Muscle layer of duodenum (tissue), 2 donors: ENCODE measurements around the gene TMEM154.
A peak's percentile ranks its signal among the peaks of the same experiment; 100 is the strongest.

ENCODE experiments used
- H3K27ac ChIP-seq: one replicate; pipeline ENCODE4 v1.7.0; 2013; ENCODE audit warnings: mild to moderate bottlenecking, low read length
- H3K27me3 ChIP-seq: one replicate; pipeline ENCODE4 v1.7.0; 2013; ENCODE audit warnings: low read depth, mild to moderate bottlenecking, control low read depth, low read length
- H3K36me3 ChIP-seq, 2 donors: one replicate each; pipeline ENCODE4 v1.7.0; 2013; ENCODE audit warnings: low read length in 2 of 2, control low read depth in 1 of 2, mild to moderate bottlenecking in 1 of 2; ENCODE audit not compliant: insufficient read depth in 2 of 2, control insufficient read depth in 1 of 2
- H3K4me1 ChIP-seq, 2 donors: one replicate each; pipeline ENCODE4 v1.7.0; 2013; ENCODE audit warnings: low read length in 2 of 2, mild to moderate bottlenecking in 2 of 2, control low read depth in 1 of 2, moderate library complexity in 1 of 2; ENCODE audit not compliant: insufficient read depth in 2 of 2, control insufficient read depth in 1 of 2
- H3K4me3 ChIP-seq, 2 donors: one replicate each; pipeline ENCODE4 v1.7.0; 2013; ENCODE audit warnings: low read length in 2 of 2, low read depth in 1 of 2, mild to moderate bottlenecking in 1 of 2
- H3K9me3 ChIP-seq, 2 donors: one replicate each; pipeline ENCODE4 v1.7.0; 2013; ENCODE audit warnings: low read length in 2 of 2, control low read depth in 1 of 2, mild to moderate bottlenecking in 1 of 2; ENCODE audit not compliant: control insufficient read depth in 1 of 2
- donor health status: healthy.

TMEM154 gene, protein sequence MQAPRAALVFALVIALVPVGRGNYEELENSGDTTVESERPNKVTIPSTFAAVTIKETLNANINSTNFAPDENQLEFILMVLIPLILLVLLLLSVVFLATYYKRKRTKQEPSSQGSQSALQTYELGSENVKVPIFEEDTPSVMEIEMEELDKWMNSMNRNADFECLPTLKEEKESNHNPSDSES

DNA sequence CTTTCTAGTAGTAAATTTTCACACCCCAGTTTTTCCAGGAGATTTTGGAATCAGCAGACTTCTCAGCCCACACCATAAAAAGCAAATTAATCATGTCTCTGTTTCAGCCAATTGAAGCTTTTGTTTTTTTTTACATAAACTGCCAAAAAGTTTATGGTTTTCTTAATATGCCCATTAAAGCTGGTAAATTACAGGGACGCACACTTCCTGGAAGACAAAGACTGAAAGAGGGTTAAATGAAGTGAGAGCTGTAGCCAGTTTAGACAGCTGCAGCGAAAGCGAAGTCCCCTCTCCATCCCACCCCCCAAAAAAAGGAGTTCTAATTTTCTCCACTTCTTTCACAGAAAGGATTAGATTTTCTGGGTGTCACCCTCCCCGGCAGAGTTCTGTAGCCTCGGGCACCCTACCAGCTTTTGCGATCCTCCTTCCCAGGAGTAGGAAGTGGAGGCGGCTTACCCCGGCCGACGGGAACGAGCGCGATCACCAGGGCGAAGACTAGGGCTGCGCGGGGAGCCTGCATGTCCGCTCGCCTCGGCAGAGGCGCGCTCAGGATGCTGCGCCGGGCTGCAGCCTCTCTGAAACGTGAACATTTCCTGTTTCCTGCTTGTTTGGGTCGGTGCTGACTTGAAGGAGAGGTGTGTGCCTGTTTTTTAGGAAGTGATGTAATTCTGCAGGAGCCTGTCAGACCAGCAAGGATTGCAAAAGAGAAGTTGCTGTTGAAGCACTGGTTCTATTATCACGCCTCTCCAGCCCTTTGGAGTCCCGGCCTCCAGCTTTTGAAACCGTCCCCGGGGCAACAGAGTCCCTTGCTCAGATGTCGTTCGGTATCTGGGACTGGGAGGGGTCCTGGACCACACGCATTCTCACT lies at the start of gene TMEM154:
TMEM154 (minus strand) TSS at position 584 of the 868 bp plus-strand sequence; CDS start at position 520, 64 bp downstream.
- H3K27ac ChIP-seq = peak within 1 kb of the TSS; percentile 3
- no peaks in the 10 kb centered on the region for H3K36me3 ChIP-seq
- H3K9me3 ChIP-seq = no peaks in the 10 kb centered on the region
- no peaks in the 10 kb centered on the region for H3K4me1 ChIP-seq
- H3K4me3 ChIP-seq = peak within 1 kb of the TSS; percentile 63 to 78
- H3K27me3 ChIP-seq = no peaks in the 10 kb centered on the region

DNA sequence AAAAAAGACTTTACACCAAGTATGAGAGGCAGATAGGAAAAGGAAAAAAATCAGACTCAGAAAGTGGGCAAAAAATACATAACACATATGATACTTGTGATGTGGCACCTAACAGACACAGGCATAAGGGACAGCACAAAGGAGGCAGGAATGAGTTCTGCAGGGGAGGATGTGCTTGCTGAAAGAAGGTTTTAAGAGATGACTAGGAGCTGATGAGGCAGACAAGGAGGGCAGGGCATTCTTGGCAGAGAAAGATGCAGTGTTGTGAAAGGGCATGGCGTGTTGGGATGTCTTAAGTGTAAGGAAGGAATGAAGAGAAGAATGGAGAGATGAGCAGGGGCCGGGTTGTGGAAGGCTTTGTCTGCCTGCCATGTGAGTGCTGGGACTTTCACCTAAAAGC lies 49.7 kb upstream of the TMEM154 start:
- Histone ChIP-seq H3K4me3 (no peak overlapping the region), H3K36me3 (no peaks in the 10 kb centered on the region), H3K9me3 (no peaks in the 10 kb centered on the region), H3K4me1 (no peaks in the 10 kb centered on the region), H3K27me3 (no peaks in the 10 kb centered on the region), H3K27ac (no peak overlapping the region)

DNA sequence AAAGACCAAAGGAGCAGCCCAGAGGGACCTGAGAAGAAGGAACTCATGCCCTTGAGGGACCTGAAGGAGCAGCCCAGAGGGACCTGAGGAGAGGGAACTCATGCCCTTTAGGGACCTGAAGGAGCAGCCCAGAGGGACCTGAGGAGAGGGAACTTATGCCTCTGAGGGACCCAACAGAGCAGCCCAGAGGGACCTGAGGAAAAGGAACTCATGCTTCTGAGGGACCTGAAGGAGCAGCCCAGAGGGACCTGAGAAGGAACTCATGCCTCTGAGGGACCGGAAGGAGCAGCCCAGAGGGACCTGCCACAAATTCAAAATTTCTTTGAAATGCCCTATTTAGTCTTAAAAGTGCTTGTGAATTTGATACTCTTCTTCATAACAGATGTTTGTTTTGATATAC lies 48.5 kb upstream of the TMEM154 start:
- no peaks in the 10 kb centered on the region for H3K9me3 ChIP-seq
- H3K4me3 ChIP-seq = no peak overlapping the region
- H3K27ac ChIP-seq = no peak overlapping the region
- no peaks in the 10 kb centered on the region for H3K36me3 ChIP-seq
- H3K27me3 ChIP-seq = no peaks in the 10 kb centered on the region
- H3K4me1 ChIP-seq = no peaks in the 10 kb centered on the region

DNA sequence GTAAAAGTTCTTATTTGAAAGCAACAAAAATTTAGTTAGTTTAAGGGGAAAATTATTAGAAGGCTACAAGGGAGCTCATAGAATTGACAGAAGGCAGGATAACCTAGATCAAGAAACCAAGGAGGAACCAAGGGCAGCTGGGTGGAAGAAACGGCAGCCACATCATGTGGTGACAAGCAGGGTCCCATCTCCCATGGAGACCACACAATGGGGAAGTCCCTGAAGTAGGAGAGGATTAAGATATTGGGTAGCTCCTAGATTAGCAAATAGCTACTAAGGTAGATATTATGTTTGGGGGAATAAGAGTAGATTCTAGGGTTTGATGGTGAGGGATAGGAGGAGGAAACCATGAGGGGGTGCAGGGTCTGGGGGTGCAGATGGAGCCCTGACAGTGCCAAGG lies 48.0 kb upstream of the TMEM154 start:
- H3K36me3 ChIP-seq = no peaks in the 10 kb centered on the region
- no peaks in the 10 kb centered on the region for H3K9me3 ChIP-seq
- H3K27me3 ChIP-seq = no peaks in the 10 kb centered on the region
- no peak overlapping the region for H3K4me3 ChIP-seq
- H3K4me1 ChIP-seq = no peaks in the 10 kb centered on the region
- H3K27ac ChIP-seq = no peak overlapping the region

DNA sequence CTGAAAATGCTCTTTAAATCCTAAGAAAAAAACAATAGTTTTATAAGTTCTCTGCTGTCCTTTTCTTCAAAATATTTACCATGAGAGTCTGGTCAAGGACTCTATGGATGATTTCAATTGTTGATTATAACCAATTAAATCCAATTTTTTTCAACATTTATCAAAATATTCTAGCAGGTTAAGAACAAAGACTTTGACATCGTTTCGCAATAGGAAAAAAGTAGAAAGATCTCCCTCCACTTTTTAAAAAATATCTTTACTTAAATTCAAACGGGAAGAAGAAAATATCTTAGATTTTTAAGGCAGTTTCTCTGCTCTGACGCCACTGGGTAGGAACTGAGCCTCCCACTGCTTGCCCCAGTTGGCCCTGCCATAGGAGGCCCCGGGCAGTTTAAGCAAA lies 44.7 kb upstream of the TMEM154 start:
- Histone ChIP-seq H3K4me3 (no peak overlapping the region), H3K27ac (no peak overlapping the region), H3K9me3 (no peaks in the 10 kb centered on the region), H3K4me1 (no peaks in the 10 kb centered on the region), H3K36me3 (no peaks in the 10 kb centered on the region), H3K27me3 (no peaks in the 10 kb centered on the region)

DNA sequence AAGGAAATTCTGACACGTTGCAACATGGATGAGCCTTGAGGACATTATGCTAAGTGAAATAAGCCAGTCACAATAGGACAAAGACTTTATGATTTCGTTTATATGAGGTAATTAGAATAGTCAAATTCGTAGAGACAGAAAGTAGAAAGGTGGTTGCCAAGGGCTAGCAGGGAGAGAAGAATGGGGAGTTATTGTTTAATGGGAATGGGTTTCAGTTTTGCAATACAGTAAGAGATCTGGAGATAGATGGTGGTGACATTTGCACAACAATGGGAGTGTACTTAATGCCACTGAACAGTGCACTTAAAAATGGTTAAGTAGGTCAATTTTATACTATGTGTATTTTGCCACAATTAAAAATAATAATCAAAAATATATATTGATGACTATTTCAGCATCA lies 43.4 kb upstream of the TMEM154 start:
- Histone ChIP-seq H3K27me3 (no peaks in the 10 kb centered on the region), H3K4me3 (no peak overlapping the region), H3K36me3 (no peaks in the 10 kb centered on the region), H3K27ac (no peak overlapping the region), H3K4me1 (no peaks in the 10 kb centered on the region), H3K9me3 (no peaks in the 10 kb centered on the region)

DNA sequence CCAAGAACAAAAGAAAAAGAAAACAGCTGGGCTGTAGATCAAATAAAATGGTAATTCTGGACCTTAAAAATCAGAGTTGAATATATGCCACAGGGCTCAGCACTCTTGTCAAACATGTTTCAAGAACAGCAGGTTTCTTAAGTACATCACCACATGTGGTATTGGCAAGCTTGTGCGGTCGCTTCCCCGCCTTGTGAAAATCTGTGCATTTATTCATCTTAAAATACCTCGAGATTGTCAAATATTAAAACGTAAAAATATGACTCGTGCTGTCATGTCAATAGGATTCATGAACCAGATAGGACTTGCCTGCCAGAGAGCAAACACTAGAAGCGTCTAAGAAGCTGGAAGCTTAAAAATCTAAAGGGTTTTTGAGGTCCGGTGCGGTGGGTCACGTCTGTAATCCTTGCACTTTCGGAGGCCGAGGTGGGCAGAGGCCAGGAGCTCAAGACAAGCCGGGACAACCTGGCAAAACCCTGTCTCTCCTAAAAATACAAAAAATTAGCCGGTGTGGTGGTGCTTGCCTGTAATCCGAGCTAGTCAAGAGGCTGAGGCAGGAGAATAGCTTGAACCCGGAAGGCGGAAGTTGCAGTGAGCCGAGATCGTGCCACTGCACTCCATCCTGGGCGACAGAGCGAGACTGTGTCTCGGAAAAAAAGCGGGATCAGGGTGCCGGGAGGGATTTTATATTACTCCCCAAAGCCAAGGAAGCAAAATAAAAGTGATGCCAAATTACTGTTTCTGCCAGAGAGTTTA lies 40.2 kb upstream of the TMEM154 start:
- Histone ChIP-seq H3K9me3 (no peaks in the 10 kb centered on the region), H3K27ac (no peak overlapping the region), H3K36me3 (no peaks in the 10 kb centered on the region), H3K4me1 (no peaks in the 10 kb centered on the region), H3K4me3 (no peak overlapping the region), H3K27me3 (no peaks in the 10 kb centered on the region)

DNA sequence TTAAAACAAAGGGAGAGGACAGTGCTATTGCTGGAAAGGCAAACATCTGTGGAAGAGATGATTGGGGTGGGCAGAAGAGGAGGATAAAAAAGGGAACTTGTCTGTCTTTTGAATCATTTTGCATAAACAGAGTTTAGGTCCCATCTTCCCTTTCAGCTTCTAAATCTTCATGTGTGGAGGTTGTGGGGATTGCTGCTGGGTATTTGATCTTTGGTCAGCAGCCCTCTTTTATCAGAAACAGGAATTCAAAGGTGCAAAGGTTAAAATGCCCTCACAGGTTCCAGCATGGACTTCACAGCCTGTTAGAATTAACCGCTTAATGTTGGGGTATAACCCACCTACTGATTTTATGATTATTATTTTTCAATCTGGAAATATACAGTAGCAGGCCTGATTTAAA lies 39.5 kb upstream of the TMEM154 start:
- Histone ChIP-seq H3K4me1 (no peaks in the 10 kb centered on the region), H3K4me3 (no peak overlapping the region), H3K36me3 (no peaks in the 10 kb centered on the region), H3K27ac (no peak overlapping the region), H3K9me3 (no peaks in the 10 kb centered on the region), H3K27me3 (no peaks in the 10 kb centered on the region)

DNA sequence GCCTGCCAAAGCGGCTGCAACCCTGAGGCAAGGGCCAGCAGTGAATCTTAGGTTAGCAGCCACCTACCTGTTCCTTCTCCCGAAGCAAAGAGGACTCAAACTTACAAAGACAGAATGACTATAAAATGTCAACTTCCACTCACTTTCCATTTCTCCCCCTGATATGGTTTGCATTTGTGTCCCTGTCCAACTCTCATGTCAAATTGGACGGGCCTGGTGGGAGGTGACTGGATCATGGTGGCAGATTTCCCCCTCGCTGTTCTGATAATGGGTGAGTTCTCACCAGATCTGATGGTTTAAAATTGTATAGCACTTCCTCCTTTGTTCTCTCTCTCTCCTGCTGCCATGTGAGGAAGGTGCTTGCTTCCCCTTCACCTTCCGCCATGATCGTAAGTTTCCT lies 35.3 kb upstream of the TMEM154 start:
- no peak overlapping the region for H3K4me3 ChIP-seq
- H3K4me1 ChIP-seq = no peaks in the 10 kb centered on the region
- H3K27me3 ChIP-seq = no peaks in the 10 kb centered on the region
- no peaks in the 10 kb centered on the region for H3K36me3 ChIP-seq
- H3K9me3 ChIP-seq = no peaks in the 10 kb centered on the region
- H3K27ac ChIP-seq = no peak overlapping the region

DNA sequence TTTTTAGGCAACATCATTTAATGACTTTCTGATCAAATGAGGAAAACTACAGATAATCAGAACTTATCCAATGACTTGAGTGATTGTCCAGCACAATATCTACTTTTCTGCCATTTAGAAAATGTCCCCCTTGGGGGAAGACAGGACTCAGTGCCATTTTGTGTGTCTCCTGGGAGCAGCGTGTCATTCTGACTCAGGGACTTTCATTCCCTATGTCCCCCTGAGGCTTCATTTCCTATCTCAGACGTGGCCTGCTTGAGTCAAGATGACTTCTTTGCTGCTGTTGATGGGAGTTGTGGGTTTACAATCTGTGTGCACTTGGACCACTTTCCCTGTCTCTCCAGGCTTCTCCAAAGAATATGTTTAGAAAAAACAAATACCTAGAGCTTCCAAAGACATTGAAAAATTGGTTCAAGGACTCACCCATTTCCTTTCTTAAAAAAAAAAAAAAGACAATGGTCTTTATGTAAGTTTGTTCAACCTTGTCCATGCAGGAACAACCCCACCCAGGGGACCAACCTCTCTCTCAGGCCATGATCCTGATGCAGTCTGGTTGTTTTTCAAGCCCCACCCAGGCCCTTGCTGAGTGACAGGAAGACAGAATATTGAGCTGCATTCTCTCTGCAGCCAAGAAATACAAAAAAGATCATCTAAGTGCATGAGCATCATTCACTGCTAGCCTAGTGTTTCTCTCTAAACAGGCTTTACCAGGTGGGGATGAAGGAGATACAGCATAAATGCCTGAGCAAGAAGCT lies 34.3 kb upstream of the TMEM154 start:
- Histone ChIP-seq H3K9me3 (no peaks in the 10 kb centered on the region), H3K4me3 (no peak overlapping the region), H3K27ac (no peak overlapping the region), H3K27me3 (no peaks in the 10 kb centered on the region), H3K36me3 (no peaks in the 10 kb centered on the region), H3K4me1 (no peaks in the 10 kb centered on the region)
